Activated T-cell treated with anti-CD3 and anti-CD28 coated beads, Interleukin-2, amount 50 U/mL, for 72 hours (primary cell): ENCODE measurements around the gene ITPA. TPM values are rescaled to one million over a fixed set of nuclear protein-coding genes. Genes with fewer than 3 reads are reported as not detected.

Experiments used
- ATAC-seq, 2 donors: fragments of 150-1000 bp; cut with Tn5 transposase; replicated peaks in 1 of 2; 2 replicates each; pipeline ENCODE4 v1.10.0; 2021; ENCODE audit warnings: moderate library complexity in 2 of 2, mild to moderate bottlenecking in 1 of 2
- DNase-seq, 2 donors: peaks; one replicate each; pipeline ENCODE4 v3.0.0; 2021 to 2022; ENCODE audit warnings: mixed read lengths in 1 of 2
- H3K27ac Mint-ChIP-seq: one replicate; pipeline ENCODE4 v1.8.0; 2022; ENCODE audit warnings: mild to moderate bottlenecking, moderate library complexity, mixed read lengths
- H3K27me3 Mint-ChIP-seq: one replicate; pipeline ENCODE4 v1.8.0; 2022; ENCODE audit warnings: low read depth, mixed read lengths
- H3K36me3 Mint-ChIP-seq, 2 donors: one replicate each; pipeline ENCODE4 v1.8.0; 2022; ENCODE audit warnings: mixed read lengths in 2 of 2, mild to moderate bottlenecking in 1 of 2; ENCODE audit not compliant: insufficient read depth in 2 of 2
- H3K4me1 Mint-ChIP-seq: one replicate; pipeline ENCODE4 v1.8.0; 2022; ENCODE audit warnings: low read depth, mixed read lengths
- H3K4me3 Mint-ChIP-seq, 2 donors: one replicate each; pipeline ENCODE4 v1.8.0; 2022; ENCODE audit warnings: mild to moderate bottlenecking in 2 of 2, mixed read lengths in 2 of 2, moderate library complexity in 2 of 2
- H3K9me3 Mint-ChIP-seq, 2 donors: one replicate each; pipeline ENCODE4 v1.8.0; 2022; ENCODE audit warnings: mixed read lengths in 2 of 2
- total RNA-seq, 2 donors: library from RNA; stranded (reverse); gene quantifications; one replicate each; pipeline ENCODE4 v1.2.3, GENCODE V29; 2022

ITPA gene
- total RNA-seq, 2 donors from 2014 or later: 66.0 to 67.0 TPM

- peak overlapping the region in 1 of 2 donors; percentile 20 for H3K4me3 Mint-ChIP-seq
- H3K27ac Mint-ChIP-seq: no peak overlapping the region
- peaks cover 0 to 15% of the 10 kb centered on the region in 2 donors for H3K36me3 Mint-ChIP-seq
- DNase-seq: peak; percentile 32 to 34
- no peaks in the 10 kb centered on the region for H3K9me3 Mint-ChIP-seq
- H3K4me1 Mint-ChIP-seq: peaks cover 20% of the 10 kb centered on the region
- ATAC-seq: peak; percentile 57 to 68
- no peaks in the 10 kb centered on the region for H3K27me3 Mint-ChIP-seq
These were observed 13.6 kb downstream of the ITPA start for GRCh38 chr20:3222635-3223600.

- Mint-ChIP-seq H3K27me3 (no peaks in the 10 kb centered on the region), H3K4me3 (peak overlapping the region in 1 of 2 donors; percentile 20), H3K9me3 (no peaks in the 10 kb centered on the region), H3K4me1 (peaks cover 20% of the 10 kb centered on the region), H3K36me3 (peaks cover 0 to 15% of the 10 kb centered on the region in 2 donors), H3K27ac (no peak overlapping the region)
- ATAC-seq (no peak), DNase-seq (no peak)
These were observed 14.3 kb downstream of the ITPA start for GRCh38 chr20:3223651-3223993.

- Mint-ChIP-seq H3K27ac (no peak overlapping the region), H3K9me3 (no peaks in the 10 kb centered on the region), H3K36me3 (peaks cover 0 to 15% of the 10 kb centered on the region in 2 donors), H3K27me3 (no peaks in the 10 kb centered on the region), H3K4me1 (peaks cover 20% of the 10 kb centered on the region), H3K4me3 (no peak overlapping the region)
- ATAC-seq (no peak), DNase-seq (no peak)
These were observed 14.8 kb downstream of the ITPA start for GRCh38 chr20:3223994-3224680.

GRCh38 chr20:3224681-3225421, 15.6 kb downstream of the ITPA start:
- ATAC-seq: no peak
- Mint-ChIP-seq H3K9me3 (no peaks in the 10 kb centered on the region), H3K36me3 (peaks cover 0 to 15% of the 10 kb centered on the region in 2 donors), H3K4me1 (peaks cover 20% of the 10 kb centered on the region), H3K27me3 (no peaks in the 10 kb centered on the region), H3K27ac (no peak overlapping the region), H3K4me3 (no peak overlapping the region)
- no peak for DNase-seq

GRCh38 chr20:3226093-3226492, 16.8 kb downstream of the ITPA start:
- DNase-seq (no peak), ATAC-seq (no peak)
- peaks cover 0 to 8% of the 10 kb centered on the region in 2 donors for H3K36me3 Mint-ChIP-seq
- no peak overlapping the region for H3K4me3 Mint-ChIP-seq
- no peaks in the 10 kb centered on the region for H3K27me3 Mint-ChIP-seq
- H3K9me3 Mint-ChIP-seq: no peaks in the 10 kb centered on the region
- H3K27ac Mint-ChIP-seq: no peak overlapping the region
- H3K4me1 Mint-ChIP-seq: peaks cover 20% of the 10 kb centered on the region

GRCh38 chr20:3226864-3227263, 17.6 kb downstream of the ITPA start:
- DNase-seq (no peak), ATAC-seq (no peak)
- Mint-ChIP-seq H3K36me3 (peaks cover 0 to under 1% of the 10 kb centered on the region in 2 donors), H3K9me3 (no peaks in the 10 kb centered on the region), H3K4me1 (peaks cover 13% of the 10 kb centered on the region), H3K27me3 (no peaks in the 10 kb centered on the region), H3K4me3 (no peak overlapping the region), H3K27ac (no peak overlapping the region)

- DNase-seq: no peak
- Mint-ChIP-seq H3K36me3 (no peaks in the 10 kb centered on the region), H3K9me3 (no peaks in the 10 kb centered on the region), H3K4me1 (peaks cover 12% of the 10 kb centered on the region), H3K27me3 (no peaks in the 10 kb centered on the region), H3K4me3 (no peak overlapping the region), H3K27ac (no peak overlapping the region)
- ATAC-seq: no peak
These were observed 18.2 kb downstream of the ITPA start for GRCh38 chr20:3227506-3227905.

- H3K36me3 Mint-ChIP-seq: no peaks in the 10 kb centered on the region
- H3K27me3 Mint-ChIP-seq: no peaks in the 10 kb centered on the region
- H3K4me1 Mint-ChIP-seq: peaks cover 6% of the 10 kb centered on the region
- DNase-seq: no peak
- no peaks in the 10 kb centered on the region for H3K9me3 Mint-ChIP-seq
- no peak overlapping the region for H3K4me3 Mint-ChIP-seq
- no peak for ATAC-seq
- no peak overlapping the region for H3K27ac Mint-ChIP-seq
These were observed 18.8 kb downstream of the ITPA start for GRCh38 chr20:3227936-3228749.

- H3K36me3 Mint-ChIP-seq: no peaks in the 10 kb centered on the region
- peaks cover under 1% of the 10 kb centered on the region for H3K4me1 Mint-ChIP-seq
- H3K4me3 Mint-ChIP-seq: no peak overlapping the region
- H3K27me3 Mint-ChIP-seq: no peaks in the 10 kb centered on the region
- DNase-seq (no peak), ATAC-seq (peak; percentile 6 to 20)
- no peak overlapping the region for H3K27ac Mint-ChIP-seq
- H3K9me3 Mint-ChIP-seq: no peaks in the 10 kb centered on the region
These were observed 19.4 kb downstream of the ITPA start for GRCh38 chr20:3228750-3229032.

- Mint-ChIP-seq H3K36me3 (no peaks in the 10 kb centered on the region), H3K27me3 (no peaks in the 10 kb centered on the region), H3K9me3 (no peaks in the 10 kb centered on the region), H3K4me3 (no peak overlapping the region), H3K4me1 (no peaks in the 10 kb centered on the region), H3K27ac (no peak overlapping the region)
- DNase-seq: no peak
- no peak for ATAC-seq
These were observed 19.9 kb downstream of the ITPA start for GRCh38 chr20:3229158-3229557.

GRCh38 chr20:3229798-3230197, 20.5 kb downstream of the ITPA start:
- H3K36me3 Mint-ChIP-seq: no peaks in the 10 kb centered on the region
- H3K4me1 Mint-ChIP-seq: no peaks in the 10 kb centered on the region
- no peak for DNase-seq
- no peak overlapping the region for H3K4me3 Mint-ChIP-seq
- no peaks in the 10 kb centered on the region for H3K9me3 Mint-ChIP-seq
- peak in 1 of 2 donors; percentile 10 for ATAC-seq
- H3K27me3 Mint-ChIP-seq: no peaks in the 10 kb centered on the region
- no peak overlapping the region for H3K27ac Mint-ChIP-seq

GRCh38 chr20:3231116-3231515, 21.8 kb downstream of the ITPA start:
- Mint-ChIP-seq H3K27ac (no peak overlapping the region), H3K4me1 (peaks cover 2% of the 10 kb centered on the region), H3K4me3 (no peak overlapping the region), H3K9me3 (no peaks in the 10 kb centered on the region), H3K27me3 (peaks cover 10% of the 10 kb centered on the region), H3K36me3 (no peaks in the 10 kb centered on the region)
- ATAC-seq: no peak
- no peak for DNase-seq
